ENCODE measurements around the gene FRAS1. TPM values are rescaled to one million over a fixed set of nuclear protein-coding genes. Genes with fewer than 3 reads are reported as not detected.
A peak's percentile ranks its signal among the peaks of the same experiment; 100 is the strongest.

Gene FRAS1
- total RNA-seq, 3 donors from 2014 or later = 4.9 to 7.5 (median 6.6) TPM

- Histone ChIP-seq H3K36me3 (no peaks in the 10 kb centered on the region), H3K27ac (peak overlapping the region in 1 of 2 donors; percentile 40), H3K4me3 (no peak overlapping the region), H3K4me1 (peaks cover 0 to 5% of the 10 kb centered on the region in 2 donors), H3K9me3 (no peaks in the 10 kb centered on the region), H3K27me3 (no peaks in the 10 kb centered on the region)
- no peak for DNase-seq (ENCODE audit: low spot score in 2 of 2)
- no peak for TF ChIP-seq CTCF (IDR thresholded peaks at IDR 0.05)
- no peak for TF ChIP-seq POLR2AphosphoS5 (IDR thresholded peaks at IDR 0.05)
- TF ChIP-seq POLR2A (IDR thresholded peaks at IDR 0.05) = no peak
- intact Hi-C loops (cut with DNase I; ENCODE audit: low total_unique reads) = no loop called here
Measured at GRCh38 chr4:78556665-78557064, 499.5 kb downstream of the FRAS1 start.

GRCh38 chr4:78557841-78558240 lies 500.7 kb downstream of the FRAS1 start:
- no peaks in the 10 kb centered on the region for H3K27me3 ChIP-seq
- H3K4me3 ChIP-seq = no peak overlapping the region
- no peak for DNase-seq (ENCODE audit: low spot score in 2 of 2)
- no peak for TF ChIP-seq POLR2AphosphoS5 (IDR thresholded peaks at IDR 0.05)
- no peak for TF ChIP-seq POLR2A (IDR thresholded peaks at IDR 0.05)
- TF ChIP-seq CTCF (IDR thresholded peaks at IDR 0.05) = no peak
- peaks cover 0 to 5% of the 10 kb centered on the region in 2 donors for H3K4me1 ChIP-seq
- intact Hi-C loops (cut with DNase I; ENCODE audit: low total_unique reads) = no loop called here
- no peaks in the 10 kb centered on the region for H3K9me3 ChIP-seq
- peak overlapping the region in 1 of 2 donors; percentile 40 for H3K27ac ChIP-seq
- no peaks in the 10 kb centered on the region for H3K36me3 ChIP-seq

- H3K4me1 ChIP-seq = peaks cover 0 to 5% of the 10 kb centered on the region in 2 donors
- TF ChIP-seq POLR2AphosphoS5 (IDR thresholded peaks at IDR 0.05) = no peak
- TF ChIP-seq POLR2A (IDR thresholded peaks at IDR 0.05) = no peak
- no peak for TF ChIP-seq CTCF (IDR thresholded peaks at IDR 0.05)
Measured at GRCh38 chr4:78558410-78558809, 501.3 kb downstream of the FRAS1 start.

GRCh38 chr4:78560296-78560963 lies 503.3 kb downstream of the FRAS1 start:
- H3K27me3 ChIP-seq = no peaks in the 10 kb centered on the region
- TF ChIP-seq POLR2A (IDR thresholded peaks at IDR 0.05) = no peak
- TF ChIP-seq CTCF (IDR thresholded peaks at IDR 0.05) = no peak
- TF ChIP-seq POLR2AphosphoS5 (IDR thresholded peaks at IDR 0.05) = no peak
- DNase-seq (ENCODE audit: low spot score in 2 of 2) = no peak
- peaks cover 0 to 5% of the 10 kb centered on the region in 2 donors for H3K4me1 ChIP-seq
- H3K27ac ChIP-seq = peak overlapping the region in 1 of 2 donors; percentile 45
- H3K4me3 ChIP-seq = no peak overlapping the region
- intact Hi-C loops (cut with DNase I; ENCODE audit: low total_unique reads) = no loop called here
- no peaks in the 10 kb centered on the region for H3K9me3 ChIP-seq
- H3K36me3 ChIP-seq = no peaks in the 10 kb centered on the region

More at GRCh38 chr4:78558410-78558809, 501.3 kb downstream of the FRAS1 start:
- H3K4me3 ChIP-seq = no peak overlapping the region
- H3K27me3 ChIP-seq = no peaks in the 10 kb centered on the region
- no peak overlapping the region for H3K27ac ChIP-seq
- no peaks in the 10 kb centered on the region for H3K9me3 ChIP-seq
- H3K36me3 ChIP-seq = no peaks in the 10 kb centered on the region
- DNase-seq (ENCODE audit: low spot score in 2 of 2) = no peak
- intact Hi-C loops (cut with DNase I; ENCODE audit: low total_unique reads) = no loop called here

- DNase-seq (ENCODE audit: low spot score in 2 of 2) = no peak
- Histone ChIP-seq H3K9me3 (no peaks in the 10 kb centered on the region), H3K27ac (peak overlapping the region; percentile 33 to 45), H3K36me3 (no peaks in the 10 kb centered on the region), H3K4me3 (no peak overlapping the region), H3K4me1 (peaks cover 0 to 5% of the 10 kb centered on the region in 2 donors), H3K27me3 (no peaks in the 10 kb centered on the region)
- TF ChIP-seq POLR2AphosphoS5 (IDR thresholded peaks at IDR 0.05) = no peak
- no peak for TF ChIP-seq POLR2A (IDR thresholded peaks at IDR 0.05)
- no peak for TF ChIP-seq CTCF (IDR thresholded peaks at IDR 0.05)
- intact Hi-C loops (cut with DNase I; ENCODE audit: low total_unique reads) = no loop called here
Measured at GRCh38 chr4:78561677-78562076, 504.6 kb downstream of the FRAS1 start.

Data from breast epithelium (tissue), 4 donors.